GM12874 (cell line): ENCODE results near the gene KIF3A.

Experiments
- CTCF ChIP-seq: IDR thresholded peaks from 2 replicates; pipeline ENCODE4 v1.5.1; 2011; ENCODE audit warnings: low read depth, mild to moderate bottlenecking, control low read depth, low read length, moderate library complexity; ENCODE audit not compliant: insufficient read depth

KIF3A gene

DNA sequence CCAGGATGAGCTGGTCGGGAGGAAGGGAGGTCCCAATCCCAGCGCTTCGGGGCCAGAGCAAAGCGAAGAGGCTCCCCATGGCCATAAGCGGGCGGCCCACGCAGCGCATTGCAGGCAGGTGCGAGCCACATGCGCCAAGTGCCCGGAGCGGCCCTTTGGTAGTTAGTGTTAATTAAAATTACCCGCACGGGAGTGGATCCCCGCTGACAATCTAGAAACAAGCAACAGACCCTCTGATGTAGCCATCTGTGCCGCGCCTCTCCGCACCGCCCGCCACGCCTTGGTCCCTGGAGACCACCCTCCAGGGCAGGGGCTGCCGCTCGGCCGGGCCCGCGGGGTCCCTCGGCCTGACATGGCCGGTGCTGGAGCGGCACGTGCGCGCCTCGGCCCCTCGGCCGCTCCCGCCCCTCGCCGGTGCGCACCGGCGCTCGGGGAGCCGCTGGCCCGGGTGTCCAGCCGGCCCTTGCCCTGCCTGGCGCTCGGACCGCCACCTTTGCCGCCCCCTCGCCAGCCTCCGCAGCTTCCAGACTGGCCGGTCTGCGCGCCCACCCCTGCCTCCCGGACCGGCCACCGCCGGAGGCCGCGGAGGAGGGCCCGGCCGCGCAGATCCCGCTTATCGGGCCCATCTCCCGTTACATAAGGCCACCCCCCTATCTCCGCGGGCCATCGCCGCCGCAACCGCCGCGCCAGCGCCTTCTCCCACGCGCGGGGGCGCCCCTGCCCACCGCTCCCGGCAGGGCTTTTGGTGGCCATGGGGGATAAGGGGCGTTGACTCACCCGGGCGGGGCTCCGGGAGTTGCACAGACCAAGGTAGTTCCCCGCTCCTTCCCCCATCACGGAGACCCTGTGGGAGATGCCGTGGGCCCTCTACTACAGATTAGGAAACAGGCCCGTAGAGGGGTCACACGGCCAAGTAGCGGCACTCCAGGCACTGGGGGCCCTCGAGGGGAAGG, 81.2 kb downstream of the KIF3A start:
- 0 out of 2 replicates have a peak, but pooled peaks have one; percentile 9 for TF ChIP-seq CTCF

- no peak for TF ChIP-seq CTCF
Measured at GRCh38 chr5:132653716-132654115, 83.6 kb downstream of the KIF3A start.

GRCh38 chr5:132651838-132652469, 85.4 kb downstream of the KIF3A start:
- no peak for TF ChIP-seq CTCF

- TF ChIP-seq CTCF, result no peak
Measured at GRCh38 chr5:132648355-132648754, 89.0 kb downstream of the KIF3A start.

DNA sequence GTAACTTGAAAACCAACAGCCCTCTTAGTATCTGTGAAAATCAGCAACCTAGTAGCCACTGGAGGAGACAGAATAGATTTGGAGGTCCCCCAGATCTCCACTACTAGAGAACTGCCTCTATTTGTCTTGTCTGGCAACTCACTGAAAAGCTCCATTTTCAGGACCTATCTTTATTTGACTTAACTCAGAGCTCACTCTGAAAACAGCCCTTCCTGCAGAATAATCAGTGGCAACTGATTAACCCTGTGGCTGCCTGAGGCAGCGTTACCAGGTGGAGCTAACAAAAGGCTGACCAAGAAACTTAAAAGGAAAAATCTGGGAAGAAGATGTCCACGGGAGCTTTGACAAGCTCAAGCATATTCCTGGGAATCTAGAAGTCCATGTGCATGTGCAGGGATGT, 89.9 kb downstream of the KIF3A start:
- no peak for TF ChIP-seq CTCF

DNA sequence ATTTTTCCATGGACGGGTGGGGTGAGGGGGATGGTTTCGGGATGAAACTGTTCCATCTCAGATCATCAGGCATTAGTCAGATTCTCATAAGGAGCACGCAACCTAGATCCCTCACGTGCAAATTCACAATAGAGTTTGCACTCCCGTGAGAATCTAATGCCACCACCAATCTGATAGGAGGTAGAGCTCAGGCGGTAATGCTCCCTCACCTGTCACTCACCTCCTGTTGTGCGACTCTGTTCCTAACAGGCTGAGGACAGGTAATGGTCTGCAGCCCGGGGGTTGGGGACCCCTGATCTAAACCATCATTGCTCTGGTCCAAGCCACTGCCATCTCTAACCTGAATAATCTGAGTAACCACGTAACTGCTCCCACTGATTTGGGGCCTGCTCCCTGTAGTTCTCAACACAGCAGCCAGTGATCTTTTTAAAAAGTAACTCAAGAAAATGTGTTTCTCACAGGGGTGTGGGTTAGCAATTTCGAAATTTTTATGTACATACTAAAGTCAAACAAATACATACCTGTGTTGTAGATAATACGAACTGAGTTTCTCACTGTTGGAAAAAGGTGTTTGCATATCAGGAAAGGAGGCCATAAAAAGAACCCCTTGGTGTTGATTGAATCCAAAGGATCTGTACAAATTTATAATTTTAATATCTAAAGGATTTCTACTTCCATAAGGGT, 90.6 kb downstream of the KIF3A start:
- TF ChIP-seq CTCF, result no peak

DNA sequence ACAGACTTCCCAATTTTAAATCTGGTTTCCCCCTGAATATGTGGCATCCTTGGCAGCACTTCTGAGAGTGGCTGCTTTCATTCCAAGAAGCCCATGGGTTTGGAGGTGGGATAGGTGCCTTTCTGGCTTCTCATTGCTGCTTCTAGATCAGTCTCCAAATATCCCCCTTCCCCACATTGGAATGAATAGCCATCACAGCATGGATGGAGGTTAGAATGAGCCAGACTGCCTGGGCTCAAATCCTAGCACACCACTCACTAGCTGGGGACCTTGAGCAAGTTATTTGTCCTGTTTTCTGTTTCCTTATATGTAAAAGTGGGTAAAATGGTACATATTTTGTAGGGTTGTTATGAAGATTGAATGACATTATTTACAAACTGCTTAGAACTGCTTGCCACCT, 93.2 kb downstream of the KIF3A start:
- no peak for TF ChIP-seq CTCF
